Mesothelial cell of epicardium (in vitro differentiated cells): Measurements from ENCODE around the gene IER3IP1. TPM values are rescaled to one million over a fixed set of nuclear protein-coding genes. Genes with fewer than 3 reads are reported as not detected.

Experiments used
- DNase-seq, 2 experiments: peaks; one replicate each; pipeline ENCODE4 v3.0.0; 2021; ENCODE audit warnings: low spot score in 2 of 2; ENCODE audit not compliant: unreplicated experiment in 2 of 2
- H3K27ac Mint-ChIP-seq: 2 replicates; pipeline ENCODE4 v1.8.0; 2021; ENCODE audit warnings: mixed read lengths
- H3K27me3 Mint-ChIP-seq: 2 replicates; pipeline ENCODE4 v1.8.0; 2021; ENCODE audit warnings: low read depth, mixed read lengths
- H3K36me3 Mint-ChIP-seq: 2 replicates; pipeline ENCODE4 v1.8.0; 2021; ENCODE audit warnings: mixed read lengths
- H3K4me1 Mint-ChIP-seq: 2 replicates; pipeline ENCODE4 v1.8.0; 2021; ENCODE audit warnings: mixed read lengths
- H3K4me3 Mint-ChIP-seq: 2 replicates; pipeline ENCODE4 v1.8.0; 2021; ENCODE audit warnings: mild to moderate bottlenecking, moderate library complexity, mixed read lengths
- H3K9me3 Mint-ChIP-seq: 2 replicates; pipeline ENCODE4 v1.8.0; 2021; ENCODE audit warnings: mixed read lengths
- CTCF ChIP-seq: fragments of 200-600 bp; sonication (generic); IDR thresholded peaks from one replicate; pipeline ENCODE4 v1.5.0; 2021; ENCODE audit warnings: antibody characterized with exemption; ENCODE audit not compliant: unreplicated experiment
- total RNA-seq: library from RNA; stranded (reverse); gene quantifications from 3 replicates; pipeline ENCODE4 v1.2.1, GENCODE V29; 2021

IER3IP1 gene
- total RNA-seq = 11.0 to 12.0 TPM (median 11.7 TPM) in 3 replicates

GRCh38 chr18:47175898-47176575 is at the start of gene IER3IP1:
IER3IP1 (minus strand) TSS chr18:47176364; CDS start chr18:47176277, 87 bp downstream.
- H3K9me3 Mint-ChIP-seq = no peaks in the 10 kb centered on the region
- no peaks in the 10 kb centered on the region for H3K36me3 Mint-ChIP-seq
- no peaks in the 10 kb centered on the region for H3K4me1 Mint-ChIP-seq
- peaks cover 15% of the 10 kb centered on the region for H3K27me3 Mint-ChIP-seq
- H3K4me3 Mint-ChIP-seq = peak within 1 kb of the TSS; percentile 24
- H3K27ac Mint-ChIP-seq = no peak within 1 kb of the TSS
- peak; percentile 75 to 91 for DNase-seq
- TF ChIP-seq CTCF = no peak

GRCh38 chr18:47215554-47216138 is 39.5 kb upstream of the IER3IP1 start:
- no peaks in the 10 kb centered on the region for H3K4me1 Mint-ChIP-seq
- H3K27ac Mint-ChIP-seq = no peak overlapping the region
- TF ChIP-seq CTCF = peak; percentile 54
- H3K27me3 Mint-ChIP-seq = peaks cover 82% of the 10 kb centered on the region
- H3K36me3 Mint-ChIP-seq = no peaks in the 10 kb centered on the region
- no peak for DNase-seq
- H3K9me3 Mint-ChIP-seq = no peaks in the 10 kb centered on the region
- H3K4me3 Mint-ChIP-seq = no peak overlapping the region

GRCh38 chr18:47209171-47209570 is 33.0 kb upstream of the IER3IP1 start:
- Mint-ChIP-seq H3K36me3 (no peaks in the 10 kb centered on the region), H3K27ac (no peak overlapping the region), H3K27me3 (peaks cover 69% of the 10 kb centered on the region), H3K4me1 (no peaks in the 10 kb centered on the region), H3K9me3 (no peaks in the 10 kb centered on the region), H3K4me3 (no peak overlapping the region)
- no peak for TF ChIP-seq CTCF
- DNase-seq = no peak

- H3K9me3 Mint-ChIP-seq = no peaks in the 10 kb centered on the region
- no peaks in the 10 kb centered on the region for H3K4me1 Mint-ChIP-seq
- no peak for TF ChIP-seq CTCF
- peaks cover 52% of the 10 kb centered on the region for H3K27me3 Mint-ChIP-seq
- H3K27ac Mint-ChIP-seq = no peak overlapping the region
- no peaks in the 10 kb centered on the region for H3K36me3 Mint-ChIP-seq
- no peak for DNase-seq
- no peak overlapping the region for H3K4me3 Mint-ChIP-seq
Observed at GRCh38 chr18:47206945-47207637, 30.9 kb upstream of the IER3IP1 start.

- no peak for DNase-seq
- Mint-ChIP-seq H3K27me3 (peaks cover 40% of the 10 kb centered on the region), H3K4me1 (no peaks in the 10 kb centered on the region), H3K36me3 (no peaks in the 10 kb centered on the region), H3K4me3 (no peak overlapping the region), H3K9me3 (no peaks in the 10 kb centered on the region), H3K27ac (no peak overlapping the region)
- TF ChIP-seq CTCF = peak; percentile 31
Observed at GRCh38 chr18:47204908-47205522, 28.9 kb upstream of the IER3IP1 start.
